ENCODE results near the gene PLPP6. TPM values are rescaled to one million over a fixed set of nuclear protein-coding genes. Genes with fewer than 3 reads are reported as not detected.

The PLPP6 gene
- total RNA-seq, 4 donors from 2014 or later: 2.5 to 3.1 (median 2.5) TPM

DNA sequence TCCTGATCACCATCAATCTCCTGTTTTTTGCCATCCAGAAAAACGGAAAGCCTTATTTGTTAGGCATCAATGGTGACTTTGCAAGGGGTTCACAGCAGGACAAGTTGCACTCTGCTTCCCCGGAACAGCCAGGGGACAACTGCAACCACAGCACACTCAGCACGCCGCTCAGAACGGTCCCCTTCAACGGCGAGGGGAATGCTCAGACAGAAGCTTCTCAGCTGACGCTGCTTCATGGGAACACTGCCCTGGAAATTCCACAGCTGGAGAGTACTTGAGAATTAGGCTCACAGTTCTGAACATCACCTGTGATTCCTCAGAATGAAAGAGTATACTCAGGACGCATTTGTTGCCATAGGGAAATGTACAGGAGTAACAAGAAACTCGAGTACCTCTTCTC lies 40.1 kb upstream of the PLPP6 start:
- in situ Hi-C loops (cut with MboI; ENCODE audit: low sequenced_read_pairs in 4 of 4) (no loop called here), intact Hi-C loops (cut with DNase I; ENCODE audit: low total_unique reads) (no loop called here)
- no peaks in the 10 kb centered on the region for H3K36me3 ChIP-seq
- no peak for ATAC-seq
- no peak for TF ChIP-seq POLR2A (IDR thresholded peaks at IDR 0.05)
- TF ChIP-seq, protein P1, sequence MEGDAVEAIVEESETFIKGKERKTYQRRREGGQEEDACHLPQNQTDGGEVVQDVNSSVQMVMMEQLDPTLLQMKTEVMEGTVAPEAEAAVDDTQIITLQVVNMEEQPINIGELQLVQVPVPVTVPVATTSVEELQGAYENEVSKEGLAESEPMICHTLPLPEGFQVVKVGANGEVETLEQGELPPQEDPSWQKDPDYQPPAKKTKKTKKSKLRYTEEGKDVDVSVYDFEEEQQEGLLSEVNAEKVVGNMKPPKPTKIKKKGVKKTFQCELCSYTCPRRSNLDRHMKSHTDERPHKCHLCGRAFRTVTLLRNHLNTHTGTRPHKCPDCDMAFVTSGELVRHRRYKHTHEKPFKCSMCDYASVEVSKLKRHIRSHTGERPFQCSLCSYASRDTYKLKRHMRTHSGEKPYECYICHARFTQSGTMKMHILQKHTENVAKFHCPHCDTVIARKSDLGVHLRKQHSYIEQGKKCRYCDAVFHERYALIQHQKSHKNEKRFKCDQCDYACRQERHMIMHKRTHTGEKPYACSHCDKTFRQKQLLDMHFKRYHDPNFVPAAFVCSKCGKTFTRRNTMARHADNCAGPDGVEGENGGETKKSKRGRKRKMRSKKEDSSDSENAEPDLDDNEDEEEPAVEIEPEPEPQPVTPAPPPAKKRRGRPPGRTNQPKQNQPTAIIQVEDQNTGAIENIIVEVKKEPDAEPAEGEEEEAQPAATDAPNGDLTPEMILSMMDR (IDR thresholded peaks at IDR 0.05 in 4 of 5, conservative IDR thresholded peaks at IDR 0.05 in 1 of 5): no peak
- no peak for DNase-seq
- no peak overlapping the region for H3K27ac ChIP-seq
- no peaks in the 10 kb centered on the region for H3K27me3 ChIP-seq
- no peak overlapping the region for H3K4me3 ChIP-seq
- no peaks in the 10 kb centered on the region for H3K4me1 ChIP-seq
- no peaks in the 10 kb centered on the region for H3K9me3 ChIP-seq

DNA sequence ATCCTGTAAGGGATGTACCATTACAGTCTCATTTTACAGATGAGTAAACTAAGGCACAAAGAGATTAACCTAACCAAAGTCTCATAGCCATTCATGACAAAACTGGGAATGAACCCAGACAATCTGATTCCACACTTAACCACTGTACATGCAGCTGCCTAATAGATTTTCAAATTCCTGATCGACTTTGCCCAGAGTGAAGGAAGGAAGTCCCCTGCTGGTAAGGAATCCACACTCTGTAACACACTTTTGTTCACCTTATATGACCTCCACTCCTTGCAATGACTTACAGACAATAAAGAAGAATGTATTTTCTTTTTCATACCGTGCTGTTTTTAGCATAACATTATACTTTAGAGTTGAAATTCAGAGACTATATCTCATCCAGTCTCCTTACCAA lies 31.3 kb upstream of the PLPP6 start:
- Histone ChIP-seq H3K36me3 (no peaks in the 10 kb centered on the region), H3K4me3 (no peak overlapping the region), H3K27me3 (no peaks in the 10 kb centered on the region), H3K9me3 (no peaks in the 10 kb centered on the region), H3K27ac (no peak overlapping the region), H3K4me1 (no peaks in the 10 kb centered on the region)
- intact Hi-C loops (cut with DNase I; ENCODE audit: low total_unique reads) (loop anchor here (10.0 kb wide), 1 partner anchor 316 kb away; no protein-coding TSS in a partner anchor), in situ Hi-C loops (cut with MboI; ENCODE audit: low sequenced_read_pairs in 4 of 4) (loop anchor here in 2 of 4 donors (10.0 to 25.0 kb wide), 2 partner anchors 236 to 244 kb away; no protein-coding TSS in a partner anchor)
- ATAC-seq: no peak
- TF ChIP-seq POLR2A (IDR thresholded peaks at IDR 0.05): no peak
- TF ChIP-seq, protein P1 (IDR thresholded peaks at IDR 0.05 in 4 of 5, conservative IDR thresholded peaks at IDR 0.05 in 1 of 5): no peak
- no peak for DNase-seq

DNA sequence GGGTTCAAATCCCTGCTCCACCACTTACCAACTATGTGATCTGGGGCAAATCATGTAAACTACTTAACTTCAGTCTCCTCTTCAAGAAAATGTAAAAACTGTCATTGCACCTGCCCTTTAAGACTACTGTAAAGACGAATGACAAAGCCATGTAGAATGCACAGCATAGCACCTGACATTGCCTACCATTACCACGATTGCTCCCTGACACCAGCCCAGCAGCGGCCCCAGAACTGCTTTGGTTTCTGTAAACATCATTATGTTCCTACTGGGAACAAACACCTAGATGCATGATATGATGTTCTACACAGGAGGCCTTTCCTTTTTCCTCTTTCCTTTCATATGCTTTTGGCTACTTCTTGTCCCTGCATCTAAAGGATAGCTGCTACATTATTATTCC lies 23.1 kb upstream of the PLPP6 start:
- DNase-seq (no peak), ATAC-seq (no peak)
- Histone ChIP-seq H3K4me1 (no peaks in the 10 kb centered on the region), H3K27me3 (no peaks in the 10 kb centered on the region), H3K9me3 (no peaks in the 10 kb centered on the region), H3K4me3 (no peak overlapping the region), H3K36me3 (no peaks in the 10 kb centered on the region), H3K27ac (no peak overlapping the region)
- intact Hi-C loops (cut with DNase I; ENCODE audit: low total_unique reads) (loop anchor here (10.0 kb wide), 1 partner anchor 324 kb away; no protein-coding TSS in a partner anchor), in situ Hi-C loops (cut with MboI; ENCODE audit: low sequenced_read_pairs in 4 of 4) (loop anchor here in 2 of 4 donors (10.0 to 25.0 kb wide), 2 partner anchors 244 to 252 kb away; no protein-coding TSS in a partner anchor)
- TF ChIP-seq, protein P1 (IDR thresholded peaks at IDR 0.05 in 4 of 5, conservative IDR thresholded peaks at IDR 0.05 in 1 of 5): no peak
- no peak for TF ChIP-seq POLR2A (IDR thresholded peaks at IDR 0.05)

DNA sequence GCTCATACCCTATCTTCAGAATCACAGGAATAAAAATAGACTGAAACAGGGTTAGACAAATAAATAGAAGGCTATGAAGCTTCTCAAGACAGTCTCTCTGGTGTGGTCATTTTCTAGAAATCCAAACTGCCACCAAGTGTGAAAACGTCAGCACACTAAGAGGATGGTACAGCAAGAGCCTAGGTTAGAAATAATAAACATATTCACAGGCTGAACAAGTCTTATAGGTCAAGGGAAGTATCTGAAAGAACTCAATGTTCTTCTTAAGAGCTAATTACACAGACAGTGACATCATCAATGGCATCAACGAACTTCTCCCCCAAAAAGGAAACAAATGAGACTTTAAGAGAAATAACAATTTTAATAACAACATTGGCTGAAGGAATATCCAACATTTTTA lies 22.7 kb upstream of the PLPP6 start:
- Histone ChIP-seq H3K27me3 (no peaks in the 10 kb centered on the region), H3K4me1 (no peaks in the 10 kb centered on the region), H3K27ac (no peak overlapping the region), H3K4me3 (no peak overlapping the region), H3K36me3 (no peaks in the 10 kb centered on the region), H3K9me3 (no peaks in the 10 kb centered on the region)
- in situ Hi-C loops (cut with MboI; ENCODE audit: low sequenced_read_pairs in 4 of 4): loop anchor here in 2 of 4 donors (10.0 to 25.0 kb wide), 2 partner anchors 245 to 252 kb away; no protein-coding TSS in a partner anchor
- intact Hi-C loops (cut with DNase I; ENCODE audit: low total_unique reads): loop anchor here (10.0 kb wide), 1 partner anchor 325 kb away; no protein-coding TSS in a partner anchor
- TF ChIP-seq, protein P1 (IDR thresholded peaks at IDR 0.05 in 4 of 5, conservative IDR thresholded peaks at IDR 0.05 in 1 of 5): no peak
- TF ChIP-seq POLR2A (IDR thresholded peaks at IDR 0.05): no peak
- ATAC-seq (no peak), DNase-seq (no peak)

All from gastrocnemius medialis (tissue), 4 donors.